Gastroesophageal sphincter (tissue), 3 donors: ENCODE data around the gene MLEC.

Source experiments
- POLR2AphosphoS5 ChIP-seq: sonication (generic); formaldehyde crosslinking; IDR thresholded peaks from one replicate; pipeline ENCODE4 v1.6.1; 2017; ENCODE audit warnings: antibody characterized with exemption
- TF ChIP-seq, protein P1 (sequence below), 4 experiments: fragments of 200-600 bp in 2 of 4; fragments of 450-650 bp in 2 of 4; sonication (generic) in 1 of 4; IDR thresholded peaks; one replicate each; pipeline ENCODE4 v1.5.1; 2017 to 2019; ENCODE audit warnings: antibody characterized with exemption in 4 of 4, mild to moderate bottlenecking in 2 of 4, moderate library complexity in 2 of 4

DNA sequence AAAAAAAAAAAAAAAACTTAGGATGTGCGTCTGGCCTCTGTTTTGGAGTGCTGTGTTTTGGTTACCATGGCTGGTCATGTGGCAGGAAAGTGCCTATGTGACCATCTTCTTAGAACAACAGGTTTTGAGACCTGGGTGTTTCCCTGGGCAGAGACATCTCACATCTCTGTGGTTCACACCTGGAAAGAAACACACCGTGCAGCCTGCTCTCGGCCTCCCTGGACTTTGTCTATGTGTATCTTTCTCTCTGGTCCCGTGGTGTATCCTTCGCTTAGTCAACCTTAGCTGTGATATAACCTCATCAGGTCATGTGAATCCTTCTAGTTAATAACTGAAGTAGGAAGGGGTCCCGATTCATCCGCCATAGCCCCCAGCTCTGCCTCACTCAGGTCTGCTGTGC is 61.3 kb downstream of the MLEC start:
- TF ChIP-seq, protein P1, sequence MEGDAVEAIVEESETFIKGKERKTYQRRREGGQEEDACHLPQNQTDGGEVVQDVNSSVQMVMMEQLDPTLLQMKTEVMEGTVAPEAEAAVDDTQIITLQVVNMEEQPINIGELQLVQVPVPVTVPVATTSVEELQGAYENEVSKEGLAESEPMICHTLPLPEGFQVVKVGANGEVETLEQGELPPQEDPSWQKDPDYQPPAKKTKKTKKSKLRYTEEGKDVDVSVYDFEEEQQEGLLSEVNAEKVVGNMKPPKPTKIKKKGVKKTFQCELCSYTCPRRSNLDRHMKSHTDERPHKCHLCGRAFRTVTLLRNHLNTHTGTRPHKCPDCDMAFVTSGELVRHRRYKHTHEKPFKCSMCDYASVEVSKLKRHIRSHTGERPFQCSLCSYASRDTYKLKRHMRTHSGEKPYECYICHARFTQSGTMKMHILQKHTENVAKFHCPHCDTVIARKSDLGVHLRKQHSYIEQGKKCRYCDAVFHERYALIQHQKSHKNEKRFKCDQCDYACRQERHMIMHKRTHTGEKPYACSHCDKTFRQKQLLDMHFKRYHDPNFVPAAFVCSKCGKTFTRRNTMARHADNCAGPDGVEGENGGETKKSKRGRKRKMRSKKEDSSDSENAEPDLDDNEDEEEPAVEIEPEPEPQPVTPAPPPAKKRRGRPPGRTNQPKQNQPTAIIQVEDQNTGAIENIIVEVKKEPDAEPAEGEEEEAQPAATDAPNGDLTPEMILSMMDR (IDR thresholded peaks at IDR 0.05) = no peak
- TF ChIP-seq POLR2AphosphoS5 = no peak
